Measurements from ENCODE around the gene HYI. TPM values are rescaled to one million over a fixed set of nuclear protein-coding genes. Genes with fewer than 3 reads are reported as not detected.

Gene HYI
- total and polyA plus RNA-seq, 4 donors, result 26.9 to 34.9 (median 29.8) TPM

DNA sequence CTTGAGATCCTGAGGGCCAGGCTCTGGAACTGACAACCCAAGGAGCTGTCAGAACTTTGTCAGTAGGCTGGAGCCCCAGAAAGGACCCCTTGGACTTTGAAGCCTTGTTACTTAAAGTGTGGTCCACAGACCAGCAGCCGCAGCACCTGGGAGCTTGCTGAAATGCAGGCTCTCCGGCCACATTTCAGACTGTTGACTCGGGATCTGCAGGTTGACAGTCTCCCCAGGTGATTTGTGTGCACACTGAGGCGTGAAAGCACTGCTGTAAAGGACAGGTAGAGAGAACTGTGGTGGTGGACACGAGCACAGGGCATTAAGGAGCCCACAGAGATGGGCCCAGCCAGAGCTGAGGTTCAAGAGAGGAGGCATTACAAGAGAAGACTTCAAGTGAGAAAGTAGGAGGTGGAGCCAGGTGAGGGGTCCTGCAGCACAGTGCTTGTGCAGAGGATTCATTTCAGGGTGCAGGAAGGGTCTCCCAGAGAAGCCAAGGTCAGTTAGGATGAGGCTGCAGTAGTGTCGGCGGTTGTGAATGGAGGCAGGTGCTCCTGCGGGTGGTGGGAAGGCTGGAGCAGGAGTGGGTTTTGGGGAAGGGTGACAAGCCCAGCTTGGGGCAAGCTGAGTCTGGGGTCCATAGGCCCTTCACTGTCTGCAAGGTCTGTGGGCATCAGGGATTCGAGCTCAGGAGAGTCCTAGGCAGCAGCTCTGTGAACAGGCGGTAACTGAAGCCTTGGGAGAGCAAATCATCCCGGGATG lies 4.6 kb downstream of the HYI start:
- WGBS, result 94% methylated on average over 11 of the region's 11 CpGs
- Histone ChIP-seq H3K4me3 (ENCODE audit: low read depth in 1 of 3, low read length in 3 of 3) (peak overlapping the region in 1 of 3 donors; percentile 8), H3K36me3 (ENCODE audit: control insufficient read depth in 4 of 4, insufficient read depth in 3 of 4, low read depth in 1 of 4, low read length in 3 of 4) (peaks cover 17 to 44% (median 29%) of the 10 kb centered on the region in 4 donors), H3K9me3 (ENCODE audit: control insufficient read depth in 4 of 4, low read length in 3 of 4) (no peaks in the 10 kb centered on the region), H3K4me1 (ENCODE audit: control insufficient read depth in 4 of 4, insufficient read depth in 4 of 4, low read length in 3 of 4) (peaks cover 9 to 54% (median 34%) of the 10 kb centered on the region in 4 donors), H3K27me3 (ENCODE audit: control insufficient read depth in 4 of 4, insufficient read depth in 4 of 4, low read length in 3 of 4) (no peaks in the 10 kb centered on the region), H3K9ac (ENCODE audit: low read depth in 1 of 2, low read length in 2 of 2) (no peak overlapping the region), H3K27ac (ENCODE audit: low read depth in 1 of 2, low read length in 2 of 2) (peak overlapping the region; percentile 75 to 83)
- TF ChIP-seq GABPA (IDR thresholded peaks at IDR 0.05 in 1 of 2, conservative IDR thresholded peaks at IDR 0.05 in 1 of 2) (no peak), NR2F2 (IDR thresholded peaks at IDR 0.05) (no peak)
- TF ChIP-seq, protein P1, sequence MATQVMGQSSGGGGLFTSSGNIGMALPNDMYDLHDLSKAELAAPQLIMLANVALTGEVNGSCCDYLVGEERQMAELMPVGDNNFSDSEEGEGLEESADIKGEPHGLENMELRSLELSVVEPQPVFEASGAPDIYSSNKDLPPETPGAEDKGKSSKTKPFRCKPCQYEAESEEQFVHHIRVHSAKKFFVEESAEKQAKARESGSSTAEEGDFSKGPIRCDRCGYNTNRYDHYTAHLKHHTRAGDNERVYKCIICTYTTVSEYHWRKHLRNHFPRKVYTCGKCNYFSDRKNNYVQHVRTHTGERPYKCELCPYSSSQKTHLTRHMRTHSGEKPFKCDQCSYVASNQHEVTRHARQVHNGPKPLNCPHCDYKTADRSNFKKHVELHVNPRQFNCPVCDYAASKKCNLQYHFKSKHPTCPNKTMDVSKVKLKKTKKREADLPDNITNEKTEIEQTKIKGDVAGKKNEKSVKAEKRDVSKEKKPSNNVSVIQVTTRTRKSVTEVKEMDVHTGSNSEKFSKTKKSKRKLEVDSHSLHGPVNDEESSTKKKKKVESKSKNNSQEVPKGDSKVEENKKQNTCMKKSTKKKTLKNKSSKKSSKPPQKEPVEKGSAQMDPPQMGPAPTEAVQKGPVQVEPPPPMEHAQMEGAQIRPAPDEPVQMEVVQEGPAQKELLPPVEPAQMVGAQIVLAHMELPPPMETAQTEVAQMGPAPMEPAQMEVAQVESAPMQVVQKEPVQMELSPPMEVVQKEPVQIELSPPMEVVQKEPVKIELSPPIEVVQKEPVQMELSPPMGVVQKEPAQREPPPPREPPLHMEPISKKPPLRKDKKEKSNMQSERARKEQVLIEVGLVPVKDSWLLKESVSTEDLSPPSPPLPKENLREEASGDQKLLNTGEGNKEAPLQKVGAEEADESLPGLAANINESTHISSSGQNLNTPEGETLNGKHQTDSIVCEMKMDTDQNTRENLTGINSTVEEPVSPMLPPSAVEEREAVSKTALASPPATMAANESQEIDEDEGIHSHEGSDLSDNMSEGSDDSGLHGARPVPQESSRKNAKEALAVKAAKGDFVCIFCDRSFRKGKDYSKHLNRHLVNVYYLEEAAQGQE (IDR thresholded peaks at IDR 0.05), result no peak
- no peak for DNase-seq (ENCODE audit: low spot score)

DNA sequence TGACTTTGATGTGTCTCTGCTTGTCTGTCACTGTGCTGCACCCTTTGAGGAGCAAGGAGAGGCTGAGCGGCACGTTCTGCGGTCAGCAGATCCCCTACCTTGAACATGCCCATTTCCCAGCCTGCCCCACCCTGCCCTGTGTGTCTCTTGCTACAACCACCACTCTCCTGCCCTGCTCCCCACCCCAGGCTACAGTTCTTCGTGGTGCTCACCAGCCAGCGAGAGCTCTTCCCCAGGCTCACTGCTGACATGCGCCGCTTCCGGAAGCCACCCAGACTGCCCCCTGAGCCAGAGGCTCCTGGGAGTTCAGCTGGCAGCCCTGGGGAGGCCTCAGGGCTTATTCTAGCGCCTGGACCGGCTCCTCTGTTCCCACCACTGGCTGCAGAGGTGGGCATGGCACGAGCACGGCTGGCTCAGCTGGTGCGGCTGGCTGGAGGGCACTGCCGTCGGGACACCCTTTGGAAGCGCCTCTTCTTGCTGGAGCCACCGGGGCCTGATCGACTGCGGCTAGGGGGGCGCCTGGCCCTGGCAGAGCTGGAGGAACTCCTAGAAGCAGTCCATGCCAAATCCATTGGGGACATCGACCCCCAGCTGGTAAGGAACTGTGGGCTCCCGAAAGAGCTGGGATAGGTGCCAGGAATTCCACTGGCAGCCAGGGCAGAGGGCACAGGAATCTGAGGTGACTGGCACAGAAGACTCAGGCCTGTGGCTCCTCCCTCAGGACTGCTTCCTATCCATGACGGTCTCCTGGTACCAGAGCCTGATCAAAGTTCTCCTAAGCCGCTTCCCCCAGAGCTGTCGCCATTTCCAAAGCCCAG lies 5.6 kb downstream of the HYI start:
- TF ChIP-seq SP1 (IDR thresholded peaks at IDR 0.05) (peak; percentile 93), NR2F2 (IDR thresholded peaks at IDR 0.05) (no peak), GABPA (IDR thresholded peaks at IDR 0.05 in 1 of 2, conservative IDR thresholded peaks at IDR 0.05 in 1 of 2) (no peak), MAX (IDR thresholded peaks at IDR 0.05) (no peak), HNF4G (IDR thresholded peaks at IDR 0.05) (peak; percentile 55), HNF4A (conservative IDR thresholded peaks at IDR 0.05) (peak; percentile 84), YY1 (IDR thresholded peaks at IDR 0.05) (peak; percentile 95), FOXA2 (IDR thresholded peaks at IDR 0.05) (no peak), RXRA (IDR thresholded peaks at IDR 0.05) (peak; percentile 83), FOXA1 (IDR thresholded peaks at IDR 0.05) (no peak), JUND (IDR thresholded peaks at IDR 0.05) (peak in 1 of 2 donors; percentile 43), EGR1 (IDR thresholded peaks at IDR 0.05; ENCODE audit: low read depth in 2 of 2) (no peak)
- TF ChIP-seq, protein P2, sequence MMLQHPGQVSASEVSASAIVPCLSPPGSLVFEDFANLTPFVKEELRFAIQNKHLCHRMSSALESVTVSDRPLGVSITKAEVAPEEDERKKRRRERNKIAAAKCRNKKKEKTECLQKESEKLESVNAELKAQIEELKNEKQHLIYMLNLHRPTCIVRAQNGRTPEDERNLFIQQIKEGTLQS (IDR thresholded peaks at IDR 0.05), result no peak
- TF ChIP-seq, protein P1 (IDR thresholded peaks at IDR 0.05), result peak; percentile 82
- TF ChIP-seq, protein P3, sequence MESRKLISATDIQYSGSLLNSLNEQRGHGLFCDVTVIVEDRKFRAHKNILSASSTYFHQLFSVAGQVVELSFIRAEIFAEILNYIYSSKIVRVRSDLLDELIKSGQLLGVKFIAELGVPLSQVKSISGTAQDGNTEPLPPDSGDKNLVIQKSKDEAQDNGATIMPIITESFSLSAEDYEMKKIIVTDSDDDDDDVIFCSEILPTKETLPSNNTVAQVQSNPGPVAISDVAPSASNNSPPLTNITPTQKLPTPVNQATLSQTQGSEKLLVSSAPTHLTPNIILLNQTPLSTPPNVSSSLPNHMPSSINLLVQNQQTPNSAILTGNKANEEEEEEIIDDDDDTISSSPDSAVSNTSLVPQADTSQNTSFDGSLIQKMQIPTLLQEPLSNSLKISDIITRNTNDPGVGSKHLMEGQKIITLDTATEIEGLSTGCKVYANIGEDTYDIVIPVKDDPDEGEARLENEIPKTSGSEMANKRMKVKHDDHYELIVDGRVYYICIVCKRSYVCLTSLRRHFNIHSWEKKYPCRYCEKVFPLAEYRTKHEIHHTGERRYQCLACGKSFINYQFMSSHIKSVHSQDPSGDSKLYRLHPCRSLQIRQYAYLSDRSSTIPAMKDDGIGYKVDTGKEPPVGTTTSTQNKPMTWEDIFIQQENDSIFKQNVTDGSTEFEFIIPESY (IDR thresholded peaks at IDR 0.05), result no peak
- TF ChIP-seq, protein P4, sequence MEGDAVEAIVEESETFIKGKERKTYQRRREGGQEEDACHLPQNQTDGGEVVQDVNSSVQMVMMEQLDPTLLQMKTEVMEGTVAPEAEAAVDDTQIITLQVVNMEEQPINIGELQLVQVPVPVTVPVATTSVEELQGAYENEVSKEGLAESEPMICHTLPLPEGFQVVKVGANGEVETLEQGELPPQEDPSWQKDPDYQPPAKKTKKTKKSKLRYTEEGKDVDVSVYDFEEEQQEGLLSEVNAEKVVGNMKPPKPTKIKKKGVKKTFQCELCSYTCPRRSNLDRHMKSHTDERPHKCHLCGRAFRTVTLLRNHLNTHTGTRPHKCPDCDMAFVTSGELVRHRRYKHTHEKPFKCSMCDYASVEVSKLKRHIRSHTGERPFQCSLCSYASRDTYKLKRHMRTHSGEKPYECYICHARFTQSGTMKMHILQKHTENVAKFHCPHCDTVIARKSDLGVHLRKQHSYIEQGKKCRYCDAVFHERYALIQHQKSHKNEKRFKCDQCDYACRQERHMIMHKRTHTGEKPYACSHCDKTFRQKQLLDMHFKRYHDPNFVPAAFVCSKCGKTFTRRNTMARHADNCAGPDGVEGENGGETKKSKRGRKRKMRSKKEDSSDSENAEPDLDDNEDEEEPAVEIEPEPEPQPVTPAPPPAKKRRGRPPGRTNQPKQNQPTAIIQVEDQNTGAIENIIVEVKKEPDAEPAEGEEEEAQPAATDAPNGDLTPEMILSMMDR (IDR thresholded peaks at IDR 0.05; ENCODE audit: low read depth, low read length, missing input control), result no peak
- Histone ChIP-seq H3K27me3 (ENCODE audit: control insufficient read depth in 4 of 4, insufficient read depth in 4 of 4, low read length in 3 of 4) (no peaks in the 10 kb centered on the region), H3K9ac (ENCODE audit: low read depth in 1 of 2, low read length in 2 of 2) (no peak overlapping the region), H3K9me3 (ENCODE audit: control insufficient read depth in 4 of 4, low read length in 3 of 4) (no peaks in the 10 kb centered on the region), H3K4me1 (ENCODE audit: control insufficient read depth in 4 of 4, insufficient read depth in 4 of 4, low read length in 3 of 4) (peaks cover 9 to 49% (median 33%) of the 10 kb centered on the region in 4 donors), H3K4me3 (ENCODE audit: low read depth in 1 of 3, low read length in 3 of 3) (peak overlapping the region in 1 of 3 donors; percentile 8), H3K36me3 (ENCODE audit: control insufficient read depth in 4 of 4, insufficient read depth in 3 of 4, low read depth in 1 of 4, low read length in 3 of 4) (peaks cover 17 to 53% (median 34%) of the 10 kb centered on the region in 4 donors), H3K27ac (ENCODE audit: low read depth in 1 of 2, low read length in 2 of 2) (peak overlapping the region; percentile 75 to 83)
- WGBS, result 55% methylated on average over 25 of the region's 25 CpGs
- DNase-seq (ENCODE audit: low spot score), result no peak

Measured in liver (tissue), 9 donors.